B cell (primary cell): ENCODE results near the gene FAM163A. TPM values are rescaled to one million over a fixed set of nuclear protein-coding genes. Genes with fewer than 3 reads are reported as not detected.

ENCODE experiments used
- ATAC-seq: fragments of 200-7000 bp; cut with Tn5 transposase; one replicate; pipeline ENCODE4 v1.10.0; 2021; ENCODE audit warnings: low read depth, mild to moderate bottlenecking, moderate number of reproducible peaks, moderate library complexity
- CTCF ChIA-PET: fragments of 350-600 bp; sonication (Branson Sonifier 250); formaldehyde crosslinking; loops from one replicate; lab custom pipeline; 2021; ENCODE audit warnings: antibody characterized with exemption, inconsistent platforms; lab: Charles Lee
- POLR2A ChIA-PET: fragments of 350-600 bp; sonication (Branson Sonifier 250); formaldehyde crosslinking; loops from one replicate; lab custom pipeline; 2021; ENCODE audit warnings: antibody characterized with exemption; lab: Charles Lee
- DNase-seq: peaks from one replicate; pipeline ENCODE4 v3.0.0; 2013
- H2AFZ ChIP-seq: 2 replicates; pipeline ENCODE4 v1.6.1; 2012; ENCODE audit warnings: mild to moderate bottlenecking, low read depth, low read length; ENCODE audit not compliant: insufficient read depth, poor library complexity, severe bottlenecking
- H3K27ac ChIP-seq, 2 donors: 1 replicate in 1 of 2; 2 replicates in 1 of 2; pipeline ENCODE4 v1.5.1; 2012 to 2013; ENCODE audit warnings: low read length in 2 of 2, mild to moderate bottlenecking in 2 of 2, moderate library complexity in 1 of 2
- H3K27me3 ChIP-seq, 4 experiments: fragments of 200-600 bp in 1 of 4; sonication (generic) in 1 of 4; replicated peaks in 1 of 4; 1 replicate in 2 of 4; 2 replicates in 2 of 4; pipeline versions ENCODE4 v1.6.1 to v1.7.0; 2013 to 2016; ENCODE audit warnings: low read length in 3 of 4, mild to moderate bottlenecking in 2 of 4, mixed read lengths in 1 of 4, moderate library complexity in 1 of 4; ENCODE audit not compliant: insufficient read depth in 4 of 4, control insufficient read depth in 3 of 4; ENCODE audit errors: control extremely low read depth in 1 of 4
- H3K36me3 ChIP-seq, 2 experiments: replicated peaks in 1 of 2; 1 replicate in 1 of 2; 2 replicates in 1 of 2; pipeline versions ENCODE4 v1.6.1 to v1.7.1; 2013; ENCODE audit warnings: low read length in 1 of 2; ENCODE audit not compliant: insufficient read depth in 2 of 2, control insufficient read depth in 1 of 2; ENCODE audit errors: control extremely low read depth in 1 of 2, extremely low read depth in 1 of 2
- H3K4me1 ChIP-seq, 2 donors: fragments of 200-600 bp in 1 of 2; sonication (generic) in 1 of 2; 1 replicate in 1 of 2; 2 replicates in 1 of 2; pipeline versions ENCODE4 v1.5.1 to v1.6.1; 2013 to 2017; ENCODE audit warnings: low read length in 2 of 2; ENCODE audit not compliant: control insufficient read depth in 2 of 2, insufficient read depth in 2 of 2
- H3K4me2 ChIP-seq: replicated peaks from 2 replicates; pipeline ENCODE3; 2012; ENCODE audit warnings: mild to moderate bottlenecking, low read depth, low read length; ENCODE audit not compliant: poor library complexity, severe bottlenecking
- H3K4me3 ChIP-seq, 5 experiments: fragments of 200-600 bp in 1 of 5; sonication (generic) in 1 of 5; 1 replicate in 3 of 5; 2 replicates in 2 of 5; pipeline versions ENCODE4 v1.5.1 to v1.7.0; 2011 to 2016; ENCODE audit warnings: low read length in 4 of 5, mild to moderate bottlenecking in 4 of 5, low read depth in 2 of 5, control low read depth in 1 of 5, moderate library complexity in 1 of 5; ENCODE audit not compliant: insufficient read depth in 1 of 5; ENCODE audit errors: control extremely low read depth in 1 of 5, extremely low read depth in 1 of 5
- H3K79me2 ChIP-seq: fragments of 200-600 bp; sonication (generic); one replicate; pipeline ENCODE4 v1.6.0; 2016; ENCODE audit warnings: low read length; ENCODE audit not compliant: control insufficient read depth, insufficient read depth
- H3K9ac ChIP-seq: fragments of 200-600 bp; sonication (generic); 2 replicates; pipeline ENCODE4 v1.6.1; 2017; ENCODE audit warnings: mild to moderate bottlenecking, low read length, moderate library complexity
- H3K9me3 ChIP-seq, 3 donors: one replicate each; pipeline versions ENCODE4 v1.6.1 to v1.7.1; 2013; ENCODE audit warnings: low read length in 2 of 3; ENCODE audit not compliant: control insufficient read depth in 2 of 3, insufficient read depth in 1 of 3; ENCODE audit errors: control extremely low read depth in 1 of 3
- H4K20me1 ChIP-seq: 2 replicates; pipeline ENCODE4 v1.6.0; 2012; ENCODE audit warnings: mild to moderate bottlenecking, low read length; ENCODE audit not compliant: insufficient read depth, control insufficient read depth, poor library complexity, severe bottlenecking
- H3K27ac Mint-ChIP-seq: one replicate; pipeline ENCODE4 v1.8.0; 2021; ENCODE audit warnings: mixed read lengths
- H3K27me3 Mint-ChIP-seq: one replicate; pipeline ENCODE4 v1.8.0; 2021; ENCODE audit warnings: mixed read lengths
- H3K4me1 Mint-ChIP-seq: one replicate; pipeline ENCODE4 v1.8.0; 2021; ENCODE audit warnings: mixed read lengths
- H3K4me3 Mint-ChIP-seq: one replicate; pipeline ENCODE4 v1.8.0; 2021; ENCODE audit warnings: mixed read lengths
- H3K9me3 Mint-ChIP-seq: one replicate; pipeline ENCODE4 v1.8.0; 2022; ENCODE audit warnings: mixed read lengths; ENCODE audit not compliant: insufficient read depth
- EZH2 ChIP-seq: IDR thresholded peaks from 2 replicates; pipeline ENCODE4 v1.6.1; 2012; ENCODE audit warnings: borderline replicate concordance, low read depth, mild to moderate bottlenecking, moderate library complexity, low read length; ENCODE audit not compliant: insufficient read depth, poor library complexity, severe bottlenecking
- WGBS: methylation state at CpG from one replicate; pipeline ENCODE4 v1.1.5; 2013; ENCODE audit warnings: missing lambda C conversion rate; ENCODE audit not compliant: insufficient coverage; 5-methylcytosine and 5-hydroxymethylcytosine counted together
- intact Hi-C: fragments of 100-400 bp; cut with micrococcal nuclease; formaldehyde crosslinking; loops from one replicate; pipeline ENCODE4 v1.10.0; 2022
- polyA plus RNA-seq: library from polyadenylated mRNA; depleted of rRNA; stranded (reverse); fragments of >200 nt; gene quantifications from 2 replicates; pipeline ENCODE4 v1.2.3, GENCODE V29; 2012
- total RNA-seq, 2 donors: library from RNA; stranded (reverse); fragments of 120-200 nt in 1 of 2; gene quantifications; 1 replicate in 1 of 2; 2 replicates in 1 of 2; pipeline versions ENCODE4 v1.2.3 to v1.2.4, GENCODE V29; 2013 to 2022
- TF ChIP-seq, protein P1 (sequence below): fragments of 200-600 bp; IDR thresholded peaks from one replicate; pipeline ENCODE4 v1.8.0; 2022; ENCODE audit warnings: antibody characterized with exemption, mild to moderate bottlenecking

FAM163A gene
- total and polyA plus RNA-seq, 2 donors (not counting 1 experiment from before 2014, with no cell fraction given), result not detected

- ATAC-seq, result no peak
- ChIA-PET CTCF (interaction anchor here (0.5 to 1.7 kb wide), 2 partner anchors 12 to 37 kb away, joined by 3 to 6 read pairs; no protein-coding TSS in a partner anchor), POLR2A (no interaction called here)
These were observed 83.7 kb downstream of the FAM163A start for GRCh38 chr1:179826626-179827280.

DNA sequence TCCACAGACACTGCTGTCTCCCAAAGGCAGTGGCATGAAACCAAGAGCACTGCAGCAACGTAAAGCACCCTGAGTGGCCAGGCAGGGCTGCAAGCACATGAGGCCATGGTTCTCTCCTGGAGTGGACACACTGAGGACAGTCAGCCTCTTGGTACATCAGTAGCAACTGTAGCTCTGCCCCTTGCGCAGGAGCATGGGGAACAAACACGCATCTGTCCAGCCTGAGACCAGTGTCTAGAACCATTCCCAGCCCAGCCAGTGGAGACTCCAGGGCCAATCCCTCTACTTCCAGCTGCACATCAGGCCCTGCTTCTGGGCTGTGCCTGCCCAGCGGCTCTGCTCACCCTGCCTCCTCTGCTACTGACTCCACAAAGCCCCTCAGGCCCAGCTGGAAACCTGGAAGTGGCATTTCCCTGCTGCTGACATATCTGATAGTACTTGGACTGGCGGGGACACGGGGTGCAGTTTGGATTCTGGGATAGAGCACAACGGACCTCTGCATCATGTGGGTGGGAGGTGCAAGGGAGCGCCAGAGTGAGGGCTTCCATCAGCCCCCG is 85.5 kb downstream of the FAM163A start:
- no peak overlapping the region for H3K4me3 ChIP-seq
- CTCF ChIA-PET, result interaction anchor here (1.7 kb wide), 1 partner anchor 14 kb away, joined by 6 read pairs; no protein-coding TSS in a partner anchor
- TF ChIP-seq, protein P1, sequence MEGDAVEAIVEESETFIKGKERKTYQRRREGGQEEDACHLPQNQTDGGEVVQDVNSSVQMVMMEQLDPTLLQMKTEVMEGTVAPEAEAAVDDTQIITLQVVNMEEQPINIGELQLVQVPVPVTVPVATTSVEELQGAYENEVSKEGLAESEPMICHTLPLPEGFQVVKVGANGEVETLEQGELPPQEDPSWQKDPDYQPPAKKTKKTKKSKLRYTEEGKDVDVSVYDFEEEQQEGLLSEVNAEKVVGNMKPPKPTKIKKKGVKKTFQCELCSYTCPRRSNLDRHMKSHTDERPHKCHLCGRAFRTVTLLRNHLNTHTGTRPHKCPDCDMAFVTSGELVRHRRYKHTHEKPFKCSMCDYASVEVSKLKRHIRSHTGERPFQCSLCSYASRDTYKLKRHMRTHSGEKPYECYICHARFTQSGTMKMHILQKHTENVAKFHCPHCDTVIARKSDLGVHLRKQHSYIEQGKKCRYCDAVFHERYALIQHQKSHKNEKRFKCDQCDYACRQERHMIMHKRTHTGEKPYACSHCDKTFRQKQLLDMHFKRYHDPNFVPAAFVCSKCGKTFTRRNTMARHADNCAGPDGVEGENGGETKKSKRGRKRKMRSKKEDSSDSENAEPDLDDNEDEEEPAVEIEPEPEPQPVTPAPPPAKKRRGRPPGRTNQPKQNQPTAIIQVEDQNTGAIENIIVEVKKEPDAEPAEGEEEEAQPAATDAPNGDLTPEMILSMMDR, result no peak
- TF ChIP-seq EZH2, result no peak
- no peak overlapping the region for H3K27ac ChIP-seq
- no peak overlapping the region for H3K27ac Mint-ChIP-seq
- H3K9me3 Mint-ChIP-seq, result no peaks in the 10 kb centered on the region
- ATAC-seq (no peak), DNase-seq (no peak)
- no peaks in the 10 kb centered on the region for H3K36me3 ChIP-seq
- H3K9me3 ChIP-seq, result no peaks in the 10 kb centered on the region
- H3K79me2 ChIP-seq, result no peaks in the 10 kb centered on the region
- no peaks in the 10 kb centered on the region for H4K20me1 ChIP-seq
- no peak overlapping the region for H3K4me3 Mint-ChIP-seq
- no peak overlapping the region for H2AFZ ChIP-seq
- H3K4me2 ChIP-seq, result no peak overlapping the region
- H3K9ac ChIP-seq, result no peak overlapping the region
- no peaks in the 10 kb centered on the region for H3K4me1 ChIP-seq
- POLR2A ChIA-PET, result no interaction called here
- intact Hi-C loops, result no loop called here
- H3K27me3 ChIP-seq, result peaks cover 0 to 4% (median 0%) of the 10 kb centered on the region in 4 experiments
- H3K27me3 Mint-ChIP-seq, result peaks cover 18% of the 10 kb centered on the region
- H3K4me1 Mint-ChIP-seq, result no peaks in the 10 kb centered on the region
- 93% methylated on average over 9 of the region's 9 CpGs for WGBS

More at GRCh38 chr1:179826626-179827280, 83.7 kb downstream of the FAM163A start:
- Histone ChIP-seq H3K9me3 (no peaks in the 10 kb centered on the region), H3K4me3 (no peak overlapping the region), H3K27ac (no peak overlapping the region), H3K4me1 (no peaks in the 10 kb centered on the region), H4K20me1 (no peaks in the 10 kb centered on the region), H3K36me3 (no peaks in the 10 kb centered on the region), H3K9ac (no peak overlapping the region), H3K79me2 (no peaks in the 10 kb centered on the region), H3K27me3 (peaks cover 0 to 4% (median 0%) of the 10 kb centered on the region in 4 experiments), H3K4me2 (no peak overlapping the region), H2AFZ (no peak overlapping the region)
- WGBS, result 97% methylated on average over 4 of the region's 7 CpGs
- DNase-seq, result no peak
- Mint-ChIP-seq H3K27ac (no peak overlapping the region), H3K4me3 (no peak overlapping the region), H3K4me1 (no peaks in the 10 kb centered on the region), H3K27me3 (peaks cover 18% of the 10 kb centered on the region), H3K9me3 (no peaks in the 10 kb centered on the region)
- TF ChIP-seq EZH2, result no peak
- TF ChIP-seq, protein P1, result no peak
- intact Hi-C loops, result no loop called here
